Fibroblast of pulmonary artery (primary cell): ENCODE results near the gene SPEG.

Experiments
- DNase-seq: peaks from one replicate; pipeline ENCODE4 v3.0.0-alpha.2; 2010; ENCODE audit warnings: low read depth
- H3K4me3 ChIP-seq: replicated peaks from 2 replicates; pipeline ENCODE4 v1.5.1; 2011; ENCODE audit warnings: low read depth, mild to moderate bottlenecking, control low read depth, low read length, moderate library complexity
- CTCF ChIP-seq: IDR thresholded peaks from 2 replicates; pipeline ENCODE4 v1.5.1; 2011; ENCODE audit warnings: mild to moderate bottlenecking, control low read depth, low read length, inconsistent platforms; ENCODE audit errors: missing control alignments

The SPEG gene

GRCh38 chr2:219513787-219514186 is 79.1 kb downstream of the SPEG start:
- no peak for TF ChIP-seq CTCF
- DNase-seq, result no peak
- no peak overlapping the region for H3K4me3 ChIP-seq

GRCh38 chr2:219514196-219514761 is 79.6 kb downstream of the SPEG start, which contains the start of gene ASIC4:
ASIC4 (plus strand) TSS chr2:219514482; CDS start chr2:219514725, 243 bp downstream.
- DNase-seq, result no peak
- no peak for TF ChIP-seq CTCF
- no peak within 1 kb of the TSS for H3K4me3 ChIP-seq

GRCh38 chr2:219514836-219515235 is 80.2 kb downstream of the SPEG start:
- DNase-seq, result no peak
- TF ChIP-seq CTCF, result no peak
- H3K4me3 ChIP-seq, result no peak overlapping the region

GRCh38 chr2:219515874-219516629 is 81.4 kb downstream of the SPEG start:
- H3K4me3 ChIP-seq, result no peak overlapping the region

GRCh38 chr2:219516888-219517287 is 82.2 kb downstream of the SPEG start:
- no peak for TF ChIP-seq CTCF
- no peak overlapping the region for H3K4me3 ChIP-seq
- no peak for DNase-seq

More at GRCh38 chr2:219515874-219516629, 81.4 kb downstream of the SPEG start:
- no peak for DNase-seq
- TF ChIP-seq CTCF, result no peak

GRCh38 chr2:219517954-219518778 is 83.5 kb downstream of the SPEG start:
- TF ChIP-seq CTCF, result no peak
- H3K4me3 ChIP-seq, result no peak overlapping the region
- DNase-seq, result no peak
